OCI-LY3 (cell line): Measurements from ENCODE around the gene ARID5B.

Experiments used
- H2AFZ ChIP-seq: fragments of 200-600, 300-600 bp; shearing (Covaris generic); 2 replicates; pipeline ENCODE4 v1.6.0; 2014; ENCODE audit warnings: antibody characterized with exemption, low read depth, low read length
- H3K27ac ChIP-seq: fragments of 200-600, 300-600 bp; sonication (generic); 2 replicates; pipeline ENCODE4 v1.5.1; 2014; ENCODE audit warnings: mild to moderate bottlenecking, low read length, moderate library complexity, mixed read lengths
- H3K27me3 ChIP-seq: fragments of 200-600, 300-600 bp; sonication (generic); 2 replicates; pipeline ENCODE4 v1.6.1; 2014; ENCODE audit warnings: low read depth, low read length, mixed read lengths
- H3K36me3 ChIP-seq: fragments of 200-600, 300-600 bp; sonication (generic); replicated peaks from 2 replicates; pipeline ENCODE3; 2014; ENCODE audit warnings: low read depth, low read length, mixed read lengths
- H3K4me1 ChIP-seq: fragments of 300-600, 200-600 bp; sonication (generic); 2 replicates; pipeline ENCODE4 v1.6.1; 2014; ENCODE audit warnings: low read length, mixed read lengths
- H3K4me2 ChIP-seq: fragments of 200-600, 300-600 bp; sonication (generic); 2 replicates; pipeline ENCODE4 v1.6.1; 2014; ENCODE audit warnings: low read length, mixed read lengths
- H3K4me3 ChIP-seq: fragments of 300-600, 200-600 bp; sonication (generic); 2 replicates; pipeline ENCODE4 v1.5.1; 2014; ENCODE audit warnings: antibody characterized with exemption, mild to moderate bottlenecking, low read length, moderate library complexity
- H3K79me2 ChIP-seq: fragments of 300-600, 200-600 bp; shearing (Covaris generic); 2 replicates; pipeline ENCODE4 v1.6.1; 2014; ENCODE audit warnings: mild to moderate bottlenecking, low read length, mixed read lengths
- H3K9ac ChIP-seq: fragments of 300-600, 200-600 bp; shearing (Covaris generic); 2 replicates; pipeline ENCODE4 v1.6.0; 2014; ENCODE audit warnings: mild to moderate bottlenecking, low read length, moderate library complexity
- H3K9me3 ChIP-seq: fragments of 200-600, 300-600 bp; shearing (Covaris generic); 2 replicates; pipeline ENCODE4 v1.6.1; 2014; ENCODE audit warnings: low read length, mixed read lengths; ENCODE audit not compliant: insufficient read depth
- H4K20me1 ChIP-seq: fragments of 200-600, 300-600 bp; sonication (generic); 2 replicates; pipeline ENCODE4 v1.6.1; 2016; ENCODE audit warnings: low read length, mixed read lengths; ENCODE audit not compliant: insufficient read depth
- CTCF ChIP-seq: fragments of 200-600, 300-600 bp; sonication (generic); IDR thresholded peaks from 2 replicates; pipeline ENCODE4 v1.5.1; 2014; ENCODE audit warnings: antibody characterized with exemption, low read length, low read depth
- EZH2phosphoT487 ChIP-seq: fragments of 200-600 bp; shearing (Covaris generic); IDR thresholded peaks from 2 replicates; pipeline ENCODE4 v1.6.1; 2018; ENCODE audit warnings: antibody characterized with exemption, mixed run types, low read depth

The ARID5B gene

GRCh38 chr10:61933859-61934555 lies 32.5 kb downstream of the ARID5B start:
- H3K36me3 ChIP-seq = peaks cover 6% of the 10 kb centered on the region
- H3K27ac ChIP-seq = no peak overlapping the region
- TF ChIP-seq EZH2phosphoT487 = no peak
- no peak for TF ChIP-seq CTCF
- H3K79me2 ChIP-seq = no peaks in the 10 kb centered on the region
- no peaks in the 10 kb centered on the region for H3K9me3 ChIP-seq
- H2AFZ ChIP-seq = no peak overlapping the region
- no peak overlapping the region for H3K4me2 ChIP-seq
- H3K27me3 ChIP-seq = no peaks in the 10 kb centered on the region
- H3K9ac ChIP-seq = no peak overlapping the region
- H3K4me1 ChIP-seq = peaks cover 9% of the 10 kb centered on the region
- no peak overlapping the region for H3K4me3 ChIP-seq
- no peaks in the 10 kb centered on the region for H4K20me1 ChIP-seq

- H3K79me2 ChIP-seq = no peaks in the 10 kb centered on the region
- peaks cover 6% of the 10 kb centered on the region for H3K36me3 ChIP-seq
- H3K27ac ChIP-seq = no peak overlapping the region
- H3K4me2 ChIP-seq = no peak overlapping the region
- H3K27me3 ChIP-seq = no peaks in the 10 kb centered on the region
- H4K20me1 ChIP-seq = no peaks in the 10 kb centered on the region
- no peaks in the 10 kb centered on the region for H3K9me3 ChIP-seq
- H3K9ac ChIP-seq = no peak overlapping the region
- H3K4me3 ChIP-seq = no peak overlapping the region
- no peak for TF ChIP-seq EZH2phosphoT487
- TF ChIP-seq CTCF = no peak
- no peak overlapping the region for H2AFZ ChIP-seq
- H3K4me1 ChIP-seq = peaks cover 19% of the 10 kb centered on the region
Measured at GRCh38 chr10:61935077-61935476, 33.6 kb downstream of the ARID5B start.

- Histone ChIP-seq H3K79me2 (no peaks in the 10 kb centered on the region), H3K9me3 (no peaks in the 10 kb centered on the region), H3K4me1 (peaks cover 30% of the 10 kb centered on the region), H3K4me3 (no peak overlapping the region), H4K20me1 (no peaks in the 10 kb centered on the region), H3K9ac (no peak overlapping the region), H3K27ac (no peak overlapping the region), H3K27me3 (no peaks in the 10 kb centered on the region), H2AFZ (no peak overlapping the region), H3K36me3 (peaks cover 9% of the 10 kb centered on the region), H3K4me2 (no peak overlapping the region)
- no peak for TF ChIP-seq CTCF
- no peak for TF ChIP-seq EZH2phosphoT487
Measured at GRCh38 chr10:61936770-61937169, 35.3 kb downstream of the ARID5B start.

GRCh38 chr10:61937631-61938351 lies 36.3 kb downstream of the ARID5B start:
- Histone ChIP-seq H3K4me2 (no peak overlapping the region), H3K9me3 (no peaks in the 10 kb centered on the region), H2AFZ (no peak overlapping the region), H4K20me1 (no peaks in the 10 kb centered on the region), H3K36me3 (peaks cover 11% of the 10 kb centered on the region), H3K79me2 (no peaks in the 10 kb centered on the region), H3K4me3 (no peak overlapping the region), H3K27me3 (no peaks in the 10 kb centered on the region), H3K27ac (no peak overlapping the region), H3K9ac (no peak overlapping the region), H3K4me1 (peaks cover 40% of the 10 kb centered on the region)
- no peak for TF ChIP-seq EZH2phosphoT487
- no peak for TF ChIP-seq CTCF
